ENCODE data around the gene PUM2.

The PUM2 gene

DNA sequence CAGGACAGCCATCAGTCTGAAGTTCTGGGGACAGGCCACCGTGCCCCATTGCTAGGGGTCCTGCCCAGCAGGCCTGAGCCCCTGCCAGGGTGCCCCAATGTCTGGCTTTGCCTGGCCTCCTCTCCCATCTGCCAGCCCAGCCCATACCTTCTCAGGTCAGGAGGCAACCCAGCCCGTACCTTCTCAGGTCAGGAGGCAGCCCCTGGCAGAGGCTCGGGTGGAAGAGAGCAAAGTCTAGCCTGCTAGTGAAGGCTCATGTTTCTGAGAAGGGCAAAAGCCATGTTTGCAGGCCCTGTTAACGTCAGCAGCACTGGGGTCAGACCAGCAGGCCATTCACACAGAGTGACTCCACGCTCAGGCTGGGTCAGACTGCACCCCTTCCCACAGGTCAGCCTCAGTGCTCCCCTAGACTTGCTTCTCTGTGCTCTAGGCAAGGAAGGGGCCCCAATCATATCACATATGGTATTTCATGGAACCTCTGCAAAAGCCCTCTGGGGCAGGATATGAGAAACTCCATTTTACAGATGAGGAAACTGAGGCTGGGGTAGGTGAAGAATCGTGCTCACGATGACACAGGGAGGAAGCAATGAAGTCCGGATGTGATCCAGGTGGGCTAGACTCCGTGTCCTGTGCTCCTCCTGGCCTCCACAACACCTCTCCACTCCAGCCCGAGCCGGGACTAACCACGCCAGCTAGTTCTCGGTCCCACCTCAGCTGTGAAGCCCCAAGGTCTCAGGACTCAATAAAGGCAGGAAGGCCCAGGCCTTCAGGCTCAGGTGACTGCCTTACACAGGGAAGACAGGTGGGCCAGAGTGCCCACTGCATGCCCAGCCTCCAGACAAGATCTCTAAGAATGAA lies 135.2 kb downstream of the PUM2 start:
- Histone ChIP-seq H3K4me3 (ENCODE audit: low read depth, low read length) (no peak overlapping the region), H2AFZ (no peak overlapping the region), H3K9ac (no peak overlapping the region), H3K9me3 (ENCODE audit: control insufficient read depth, low read length) (no peaks in the 10 kb centered on the region), H3K79me2 (no peaks in the 10 kb centered on the region), H3K27me3 (ENCODE audit: control insufficient read depth, insufficient read depth, low read length) (no peaks in the 10 kb centered on the region), H3K4me2 (ENCODE audit: low read length) (no peak overlapping the region), H3K27ac (no peak overlapping the region), H3K4me1 (peaks cover 18% of the 10 kb centered on the region), H3K36me3 (ENCODE audit: control insufficient read depth, insufficient read depth, low read length) (no peaks in the 10 kb centered on the region)
- TF ChIP-seq, protein P1, sequence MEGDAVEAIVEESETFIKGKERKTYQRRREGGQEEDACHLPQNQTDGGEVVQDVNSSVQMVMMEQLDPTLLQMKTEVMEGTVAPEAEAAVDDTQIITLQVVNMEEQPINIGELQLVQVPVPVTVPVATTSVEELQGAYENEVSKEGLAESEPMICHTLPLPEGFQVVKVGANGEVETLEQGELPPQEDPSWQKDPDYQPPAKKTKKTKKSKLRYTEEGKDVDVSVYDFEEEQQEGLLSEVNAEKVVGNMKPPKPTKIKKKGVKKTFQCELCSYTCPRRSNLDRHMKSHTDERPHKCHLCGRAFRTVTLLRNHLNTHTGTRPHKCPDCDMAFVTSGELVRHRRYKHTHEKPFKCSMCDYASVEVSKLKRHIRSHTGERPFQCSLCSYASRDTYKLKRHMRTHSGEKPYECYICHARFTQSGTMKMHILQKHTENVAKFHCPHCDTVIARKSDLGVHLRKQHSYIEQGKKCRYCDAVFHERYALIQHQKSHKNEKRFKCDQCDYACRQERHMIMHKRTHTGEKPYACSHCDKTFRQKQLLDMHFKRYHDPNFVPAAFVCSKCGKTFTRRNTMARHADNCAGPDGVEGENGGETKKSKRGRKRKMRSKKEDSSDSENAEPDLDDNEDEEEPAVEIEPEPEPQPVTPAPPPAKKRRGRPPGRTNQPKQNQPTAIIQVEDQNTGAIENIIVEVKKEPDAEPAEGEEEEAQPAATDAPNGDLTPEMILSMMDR (IDR thresholded peaks at IDR 0.05) = no peak

- Histone ChIP-seq H3K4me1 (peaks cover 18% of the 10 kb centered on the region), H3K27me3 (ENCODE audit: control insufficient read depth, insufficient read depth, low read length) (no peaks in the 10 kb centered on the region), H3K79me2 (no peaks in the 10 kb centered on the region), H3K27ac (no peak overlapping the region), H3K4me2 (ENCODE audit: low read length) (no peak overlapping the region), H2AFZ (no peak overlapping the region), H3K36me3 (ENCODE audit: control insufficient read depth, insufficient read depth, low read length) (no peaks in the 10 kb centered on the region), H3K4me3 (ENCODE audit: low read depth, low read length) (no peak overlapping the region), H3K9me3 (ENCODE audit: control insufficient read depth, low read length) (no peaks in the 10 kb centered on the region), H3K9ac (no peak overlapping the region)
- TF ChIP-seq, protein P1 (IDR thresholded peaks at IDR 0.05) = no peak
These were observed 136.0 kb downstream of the PUM2 start for GRCh38 chr2:20214566-20215182.

GRCh38 chr2:20213651-20214565 lies 136.7 kb downstream of the PUM2 start:
- H3K27me3 ChIP-seq (ENCODE audit: control insufficient read depth, insufficient read depth, low read length) = no peaks in the 10 kb centered on the region
- H3K79me2 ChIP-seq = no peaks in the 10 kb centered on the region
- H2AFZ ChIP-seq = peak overlapping the region; percentile 76
- H3K4me1 ChIP-seq = peaks cover 18% of the 10 kb centered on the region
- H3K9ac ChIP-seq = no peak overlapping the region
- H3K9me3 ChIP-seq (ENCODE audit: control insufficient read depth, low read length) = no peaks in the 10 kb centered on the region
- TF ChIP-seq, protein P1 (IDR thresholded peaks at IDR 0.05) = no peak
- H3K4me3 ChIP-seq (ENCODE audit: low read depth, low read length) = no peak overlapping the region
- no peak overlapping the region for H3K4me2 ChIP-seq (ENCODE audit: low read length)
- H3K36me3 ChIP-seq (ENCODE audit: control insufficient read depth, insufficient read depth, low read length) = no peaks in the 10 kb centered on the region
- peak overlapping the region; percentile 73 for H3K27ac ChIP-seq

DNA sequence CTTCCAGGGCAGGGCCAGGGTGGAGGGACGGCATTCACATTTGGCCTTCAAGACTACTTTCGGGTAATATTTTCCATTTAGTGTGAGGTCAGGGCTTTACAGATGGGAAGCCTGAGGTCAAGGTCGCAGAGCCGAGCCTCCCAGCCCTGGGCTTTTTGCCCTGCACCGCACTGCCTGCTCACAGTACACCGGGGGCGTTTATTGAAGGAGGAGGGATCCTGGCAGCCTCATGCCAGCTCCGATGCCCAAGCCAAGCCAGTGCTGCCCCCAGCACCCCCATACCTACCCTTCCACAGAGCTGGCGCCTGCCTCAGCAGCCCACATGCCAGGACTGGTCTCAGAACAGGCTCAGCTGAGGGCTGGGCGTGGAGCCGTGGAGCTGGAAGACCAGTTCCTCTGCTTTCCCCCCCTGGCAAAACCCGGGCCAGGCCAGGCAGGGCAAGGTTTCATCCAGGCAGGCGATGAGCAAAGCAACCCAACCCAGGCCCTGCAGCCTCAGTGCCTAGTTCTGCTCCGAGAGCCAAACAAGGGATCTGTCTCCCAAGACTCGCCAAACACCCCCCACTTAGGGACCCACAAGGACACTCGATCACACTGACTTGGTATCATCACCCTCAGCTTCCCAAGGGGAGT lies 137.7 kb downstream of the PUM2 start:
- H3K9me3 ChIP-seq (ENCODE audit: control insufficient read depth, low read length) = no peaks in the 10 kb centered on the region
- no peaks in the 10 kb centered on the region for H3K27me3 ChIP-seq (ENCODE audit: control insufficient read depth, insufficient read depth, low read length)
- no peaks in the 10 kb centered on the region for H3K79me2 ChIP-seq
- H2AFZ ChIP-seq = peak overlapping the region; percentile 76
- peaks cover 22% of the 10 kb centered on the region for H3K4me1 ChIP-seq
- H3K9ac ChIP-seq = no peak overlapping the region
- no peak overlapping the region for H3K4me2 ChIP-seq (ENCODE audit: low read length)
- peak overlapping the region; percentile 73 for H3K27ac ChIP-seq
- no peak overlapping the region for H3K4me3 ChIP-seq (ENCODE audit: low read depth, low read length)
- TF ChIP-seq, protein P1 (IDR thresholded peaks at IDR 0.05) = no peak
- no peaks in the 10 kb centered on the region for H3K36me3 ChIP-seq (ENCODE audit: control insufficient read depth, insufficient read depth, low read length)
